OCI-LY1 (cell line): ENCODE data around the gene SEMA3F.

Source experiments
- H2AFZ ChIP-seq: fragments of 200-600 bp; sonication (generic), shearing (Covaris generic); 2 replicates; pipeline ENCODE4 v1.6.0; 2014; ENCODE audit warnings: antibody characterized with exemption, mild to moderate bottlenecking, low read length
- H3F3A ChIP-seq: fragments of 200-600 bp; sonication (generic), shearing (Covaris generic); 2 replicates; pipeline ENCODE4 v1.6.0; 2014; ENCODE audit warnings: mild to moderate bottlenecking, antibody characterized with exemption, low read length, moderate library complexity; ENCODE audit not compliant: insufficient read depth
- H3K27ac ChIP-seq: fragments of 200-600 bp; sonication (generic); 2 replicates; pipeline ENCODE4 v1.5.1; 2014; ENCODE audit warnings: low read length, mixed run types, mild to moderate bottlenecking, low read depth; ENCODE audit not compliant: poor library complexity, severe bottlenecking
- H3K27me3 ChIP-seq: fragments of 200-600 bp; sonication (generic); 2 replicates; pipeline ENCODE4 v1.6.0; 2014; ENCODE audit warnings: antibody characterized with exemption, mild to moderate bottlenecking, low read length, moderate library complexity; ENCODE audit not compliant: insufficient read depth
- H3K36me3 ChIP-seq: fragments of 200-600 bp; sonication (generic); 2 replicates; pipeline ENCODE4 v1.6.1; 2014; ENCODE audit warnings: mild to moderate bottlenecking, antibody characterized with exemption, low read length, moderate library complexity, mixed read lengths; ENCODE audit not compliant: insufficient read depth
- H3K4me1 ChIP-seq: fragments of 200-600 bp; sonication (generic); 2 replicates; pipeline ENCODE4 v1.5.1; 2014; ENCODE audit warnings: mild to moderate bottlenecking, low read length, moderate library complexity; ENCODE audit not compliant: insufficient read depth, severe bottlenecking
- H3K4me2 ChIP-seq: fragments of 200-600 bp; sonication (generic), shearing (Covaris generic); 2 replicates; pipeline ENCODE4 v1.6.1; 2014; ENCODE audit warnings: low read length
- H3K4me3 ChIP-seq: fragments of 200-600 bp; sonication (generic); 2 replicates; pipeline ENCODE4 v1.5.1; 2014; ENCODE audit warnings: low read length, low read depth, mild to moderate bottlenecking, mixed read lengths; ENCODE audit not compliant: poor library complexity, severe bottlenecking
- H3K79me2 ChIP-seq: fragments of 200-600 bp; shearing (Covaris generic); 2 replicates; pipeline ENCODE4 v1.6.1; 2016; ENCODE audit warnings: mixed run types, low read length, mixed read lengths; ENCODE audit not compliant: insufficient read depth
- H3K9ac ChIP-seq: fragments of 200-600 bp; sonication (generic), shearing (Covaris generic); 2 replicates; pipeline ENCODE4 v1.6.1; 2014; ENCODE audit warnings: mild to moderate bottlenecking, low read length, mixed read lengths
- H3K9me2 ChIP-seq: fragments of 200-600 bp; sonication (generic), shearing (Covaris generic); 2 replicates; pipeline ENCODE4 v1.6.1; 2014; ENCODE audit warnings: low read depth, mild to moderate bottlenecking, low read length, mixed read lengths
- H3K9me3 ChIP-seq: fragments of 200-600 bp; shearing (Covaris generic); 2 replicates; pipeline ENCODE4 v1.6.1; 2014; ENCODE audit warnings: low read length, mixed read lengths
- H4K20me1 ChIP-seq: fragments of 200-600 bp; sonication (generic), shearing (Covaris generic); 2 replicates; pipeline ENCODE4 v1.6.0; 2016; ENCODE audit warnings: mild to moderate bottlenecking, low read length; ENCODE audit not compliant: insufficient read depth
- EZH2 ChIP-seq: fragments of 200-600 bp; sonication (generic), shearing (Covaris generic); IDR thresholded peaks from 2 replicates; pipeline ENCODE4 v1.8.0; 2017; ENCODE audit warnings: borderline replicate concordance, mixed run types, mild to moderate bottlenecking, antibody characterized with exemption, low read length, moderate library complexity, mixed read lengths
- TF ChIP-seq, protein P1 (sequence below): fragments of 200-600 bp; sonication (generic), shearing (Covaris generic); IDR thresholded peaks from 2 replicates; pipeline ENCODE4 v1.5.1; 2017; ENCODE audit warnings: mild to moderate bottlenecking, antibody characterized with exemption, low read length, moderate library complexity, mixed read lengths

The SEMA3F gene

GRCh38 chr3:50122661-50123391 is 32.3 kb upstream of the SEMA3F start:
- Histone ChIP-seq H3K4me2 (no peak overlapping the region), H3K4me3 (no peak overlapping the region), H3K9me3 (no peaks in the 10 kb centered on the region), H2AFZ (no peak overlapping the region), H3K9me2 (no peaks in the 10 kb centered on the region), H3F3A (no peaks in the 10 kb centered on the region), H3K27ac (no peak overlapping the region), H3K27me3 (no peaks in the 10 kb centered on the region), H3K9ac (no peak overlapping the region), H3K79me2 (no peaks in the 10 kb centered on the region), H4K20me1 (no peaks in the 10 kb centered on the region), H3K36me3 (peaks cover 43% of the 10 kb centered on the region), H3K4me1 (no peaks in the 10 kb centered on the region)
- TF ChIP-seq, protein P1, sequence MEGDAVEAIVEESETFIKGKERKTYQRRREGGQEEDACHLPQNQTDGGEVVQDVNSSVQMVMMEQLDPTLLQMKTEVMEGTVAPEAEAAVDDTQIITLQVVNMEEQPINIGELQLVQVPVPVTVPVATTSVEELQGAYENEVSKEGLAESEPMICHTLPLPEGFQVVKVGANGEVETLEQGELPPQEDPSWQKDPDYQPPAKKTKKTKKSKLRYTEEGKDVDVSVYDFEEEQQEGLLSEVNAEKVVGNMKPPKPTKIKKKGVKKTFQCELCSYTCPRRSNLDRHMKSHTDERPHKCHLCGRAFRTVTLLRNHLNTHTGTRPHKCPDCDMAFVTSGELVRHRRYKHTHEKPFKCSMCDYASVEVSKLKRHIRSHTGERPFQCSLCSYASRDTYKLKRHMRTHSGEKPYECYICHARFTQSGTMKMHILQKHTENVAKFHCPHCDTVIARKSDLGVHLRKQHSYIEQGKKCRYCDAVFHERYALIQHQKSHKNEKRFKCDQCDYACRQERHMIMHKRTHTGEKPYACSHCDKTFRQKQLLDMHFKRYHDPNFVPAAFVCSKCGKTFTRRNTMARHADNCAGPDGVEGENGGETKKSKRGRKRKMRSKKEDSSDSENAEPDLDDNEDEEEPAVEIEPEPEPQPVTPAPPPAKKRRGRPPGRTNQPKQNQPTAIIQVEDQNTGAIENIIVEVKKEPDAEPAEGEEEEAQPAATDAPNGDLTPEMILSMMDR = no peak
- no peak for TF ChIP-seq EZH2

DNA sequence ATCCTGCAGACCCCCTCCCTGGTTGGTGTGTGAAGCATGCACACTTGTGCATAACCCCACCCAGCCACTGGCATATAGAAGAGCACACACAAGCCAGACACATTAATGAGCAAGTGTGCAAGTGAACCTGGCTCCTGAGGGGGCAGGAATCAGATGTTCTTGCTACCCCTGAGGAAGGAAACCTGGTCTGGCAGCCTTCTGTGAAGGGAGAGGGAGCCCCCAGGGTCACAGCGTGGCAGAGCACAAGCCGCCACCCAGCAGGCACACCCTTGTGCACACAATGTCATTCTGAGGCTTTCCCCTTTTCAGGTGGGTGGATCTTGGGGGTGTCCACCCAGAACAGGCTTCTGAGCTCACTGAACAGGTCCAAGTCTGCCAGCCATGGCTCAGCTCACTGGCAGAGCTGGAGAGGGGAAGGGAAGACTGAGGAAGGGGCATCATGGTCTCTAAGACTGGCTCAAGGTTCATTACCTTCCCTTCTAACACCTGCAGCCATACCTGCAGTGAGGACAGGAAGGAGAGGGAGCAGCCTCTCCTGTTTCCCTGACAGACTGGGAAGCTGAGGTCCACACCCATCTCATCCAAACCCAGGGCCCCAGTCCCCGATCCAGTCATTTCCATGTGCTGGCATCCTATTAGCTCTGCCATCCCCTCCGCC is 31.6 kb upstream of the SEMA3F start:
- H3K4me3 ChIP-seq = no peak overlapping the region
- H2AFZ ChIP-seq = no peak overlapping the region
- H3K9ac ChIP-seq = no peak overlapping the region
- H3K79me2 ChIP-seq = no peaks in the 10 kb centered on the region
- H3F3A ChIP-seq = no peaks in the 10 kb centered on the region
- no peak overlapping the region for H3K27ac ChIP-seq
- no peak for TF ChIP-seq EZH2
- TF ChIP-seq, protein P1 = no peak
- H3K36me3 ChIP-seq = peaks cover 36% of the 10 kb centered on the region
- no peaks in the 10 kb centered on the region for H3K9me3 ChIP-seq
- no peaks in the 10 kb centered on the region for H3K27me3 ChIP-seq
- no peaks in the 10 kb centered on the region for H4K20me1 ChIP-seq
- H3K9me2 ChIP-seq = no peaks in the 10 kb centered on the region
- no peak overlapping the region for H3K4me2 ChIP-seq
- H3K4me1 ChIP-seq = no peaks in the 10 kb centered on the region

GRCh38 chr3:50124052-50124799 is 30.9 kb upstream of the SEMA3F start:
- no peaks in the 10 kb centered on the region for H3K4me1 ChIP-seq
- TF ChIP-seq, protein P1 = no peak
- TF ChIP-seq EZH2 = no peak
- H2AFZ ChIP-seq = no peak overlapping the region

More at GRCh38 chr3:50124052-50124799, 30.9 kb upstream of the SEMA3F start:
- no peaks in the 10 kb centered on the region for H3F3A ChIP-seq
- no peaks in the 10 kb centered on the region for H3K27me3 ChIP-seq
- H3K79me2 ChIP-seq = no peaks in the 10 kb centered on the region
- H3K4me2 ChIP-seq = no peak overlapping the region
- peaks cover 29% of the 10 kb centered on the region; the same call in 1 of the 2 replicates for H3K36me3 ChIP-seq
- no peak overlapping the region for H3K27ac ChIP-seq
- H3K9ac ChIP-seq = no peak overlapping the region
- H4K20me1 ChIP-seq = no peaks in the 10 kb centered on the region
- H3K9me2 ChIP-seq = no peaks in the 10 kb centered on the region
- H3K9me3 ChIP-seq = no peaks in the 10 kb centered on the region
- no peak overlapping the region for H3K4me3 ChIP-seq
